ENCODE data around the gene EPB41L1. TPM values are rescaled to one million over a fixed set of nuclear protein-coding genes. Genes with fewer than 3 reads are reported as not detected.

EPB41L1 gene
- total RNA-seq, 2 experiments from 2014 or later: 1.0 to 2.2 TPM

GRCh38 chr20:36149012-36149411, 5.5 kb upstream of the EPB41L1 start:
- CTCF ChIA-PET: interaction anchor here (1.4 to 1.9 kb wide), 2 partner anchors 154 to 156 kb away, joined by 3 to 6 read pairs; no protein-coding TSS in a partner anchor
- no peak for TF ChIP-seq CTCF (IDR thresholded peaks at IDR 0.05)
- Mint-ChIP-seq H3K4me1 (ENCODE audit: low read depth) (peaks cover 2% of the 10 kb centered on the region), H3K27me3 (peaks cover 18% of the 10 kb centered on the region), H3K9me3 (no peaks in the 10 kb centered on the region), H3K4me3 (no peak overlapping the region), H3K36me3 (ENCODE audit: low read depth) (no peaks in the 10 kb centered on the region), H3K27ac (no peak overlapping the region)
- no peak for DNase-seq
- intact Hi-C loops (cut with micrococcal nuclease): no loop called here
- ATAC-seq: no peak
- POLR2A ChIA-PET: no interaction called here

- Mint-ChIP-seq H3K27me3 (peaks cover 15% of the 10 kb centered on the region), H3K27ac (no peak overlapping the region), H3K36me3 (ENCODE audit: low read depth) (no peaks in the 10 kb centered on the region), H3K9me3 (no peaks in the 10 kb centered on the region), H3K4me1 (ENCODE audit: low read depth) (peaks cover 2% of the 10 kb centered on the region), H3K4me3 (no peak overlapping the region)
- ChIA-PET POLR2A (no interaction called here), CTCF (interaction anchor here (1.4 to 1.9 kb wide), 2 partner anchors 155 to 157 kb away, joined by 3 to 6 read pairs; no protein-coding TSS in a partner anchor)
- DNase-seq (no peak), ATAC-seq (no peak)
- intact Hi-C loops (cut with micrococcal nuclease): no loop called here
- TF ChIP-seq CTCF (IDR thresholded peaks at IDR 0.05): no peak
These were observed 5.1 kb upstream of the EPB41L1 start for GRCh38 chr20:36149469-36149868.

GRCh38 chr20:36150489-36150846, 4.1 kb upstream of the EPB41L1 start:
- POLR2A ChIA-PET: no interaction called here
- Mint-ChIP-seq H3K27ac (no peak overlapping the region), H3K4me1 (ENCODE audit: low read depth) (peaks cover 5% of the 10 kb centered on the region), H3K4me3 (no peak overlapping the region), H3K36me3 (ENCODE audit: low read depth) (no peaks in the 10 kb centered on the region), H3K9me3 (no peaks in the 10 kb centered on the region), H3K27me3 (peaks cover 17% of the 10 kb centered on the region)
- no peak for TF ChIP-seq CTCF (IDR thresholded peaks at IDR 0.05)
- intact Hi-C loops (cut with micrococcal nuclease): no loop called here
- CTCF ChIA-PET: interaction anchor here (0.9 to 1.4 kb wide), 2 partner anchors 156 to 158 kb away, joined by 3 read pairs; no protein-coding TSS in a partner anchor
- no peak for ATAC-seq
- no peak for DNase-seq

- no peak overlapping the region for H3K27ac Mint-ChIP-seq
- POLR2A ChIA-PET: no interaction called here
- TF ChIP-seq CTCF (IDR thresholded peaks at IDR 0.05): no peak
- no peak overlapping the region for H3K4me3 Mint-ChIP-seq
- peaks cover 5% of the 10 kb centered on the region for H3K4me1 Mint-ChIP-seq (ENCODE audit: low read depth)
- no peaks in the 10 kb centered on the region for H3K36me3 Mint-ChIP-seq (ENCODE audit: low read depth)
- peaks cover 14% of the 10 kb centered on the region for H3K27me3 Mint-ChIP-seq
- ATAC-seq: no peak
- no peaks in the 10 kb centered on the region for H3K9me3 Mint-ChIP-seq
- intact Hi-C loops (cut with micrococcal nuclease): no loop called here
- CTCF ChIA-PET: interaction anchor here (0.9 kb wide), 1 partner anchor 158 kb away, joined by 3 read pairs; no protein-coding TSS in a partner anchor
- no peak for DNase-seq
These were observed 3.5 kb upstream of the EPB41L1 start for GRCh38 chr20:36150847-36151539.

- CTCF ChIA-PET: interaction anchor here (1.1 kb wide), 1 partner anchor 50 kb away, joined by 5 read pairs; no protein-coding TSS in a partner anchor
- H3K36me3 Mint-ChIP-seq (ENCODE audit: low read depth): no peaks in the 10 kb centered on the region
- H3K4me3 Mint-ChIP-seq: no peak overlapping the region
- H3K27ac Mint-ChIP-seq: no peak overlapping the region
- POLR2A ChIA-PET: no interaction called here
- H3K27me3 Mint-ChIP-seq: peaks cover 18% of the 10 kb centered on the region
- TF ChIP-seq CTCF (IDR thresholded peaks at IDR 0.05): no peak
- ATAC-seq: no peak
- H3K9me3 Mint-ChIP-seq: no peaks in the 10 kb centered on the region
- H3K4me1 Mint-ChIP-seq (ENCODE audit: low read depth): peaks cover 5% of the 10 kb centered on the region
- no peak for DNase-seq
- intact Hi-C loops (cut with micrococcal nuclease): no loop called here
These were observed 2.3 kb upstream of the EPB41L1 start for GRCh38 chr20:36152261-36152660.
